C4-2B (cell line): Measurements from ENCODE around the gene PDXK.

Experiments
- CTCF ChIP-seq: fragments of 450-650 bp; conservative IDR thresholded peaks from 2 replicates; pipeline ENCODE4 v1.5.1; 2017; ENCODE audit warnings: mild to moderate bottlenecking
- ZFX ChIP-seq: fragments of 450-650 bp; IDR thresholded peaks from 2 replicates; pipeline ENCODE4 v1.6.1; 2017

GRCh38 chr21:43733060-43733459 lies 14.1 kb downstream of the PDXK start:
- TF ChIP-seq CTCF (no peak), ZFX (no peak)
